Stimulated activated CD4-positive, alpha-beta T cell treated with anti-CD3 and anti-CD28 coated beads, TNF-alpha, amount 100 ng/mL, for 24 hours (primary cell): Measurements from ENCODE around the gene KRTAP12-1.
"Not testable (repeated sequence)": the region's sequence is repeated elsewhere in the genome, so short reads cannot be mapped to it uniquely, and the experiment has no call there.

ENCODE experiments used
- DNase-seq, 3 experiments: peaks; one replicate each; pipeline ENCODE4 v3.0.0-alpha.2; 2020; ENCODE audit warnings: low read depth in 3 of 3

KRTAP12-1 gene

GRCh38 chr21:44697811-44698734 is 16.1 kb upstream of the KRTAP12-1 start:
- DNase-seq, result no peak

- DNase-seq, result not testable (repeated sequence)
Observed at GRCh38 chr21:44697172-44697810, 15.3 kb upstream of the KRTAP12-1 start, which contains the start of gene KRTAP10-12. TSS of gene KRTAP10-12 (plus strand) at chr21:44697172. CDS start at chr21:44697202, 30 bp downstream.

- no peak for DNase-seq
Observed at GRCh38 chr21:44696572-44696971, 14.6 kb upstream of the KRTAP12-1 start.

- no peak for DNase-seq
Observed at GRCh38 chr21:44695641-44696040, 13.7 kb upstream of the KRTAP12-1 start.

- DNase-seq, result no peak
Observed at GRCh38 chr21:44695184-44695583, 13.2 kb upstream of the KRTAP12-1 start.

GRCh38 chr21:44694776-44695175 is 12.8 kb upstream of the KRTAP12-1 start:
- DNase-seq, result no peak

GRCh38 chr21:44692798-44693512 is 11.0 kb upstream of the KRTAP12-1 start:
- DNase-seq, result no peak

- DNase-seq, result no peak
Observed at GRCh38 chr21:44691686-44692085, 9.7 kb upstream of the KRTAP12-1 start.

GRCh38 chr21:44689740-44690139 is 7.8 kb upstream of the KRTAP12-1 start:
- not testable (repeated sequence) for DNase-seq

- no peak for DNase-seq
Observed at GRCh38 chr21:44687671-44688070, 5.7 kb upstream of the KRTAP12-1 start.

GRCh38 chr21:44686843-44687561 is 5.0 kb upstream of the KRTAP12-1 start:
- DNase-seq, result no peak

- no peak for DNase-seq
Observed at GRCh38 chr21:44686000-44686781, 4.2 kb upstream of the KRTAP12-1 start.

GRCh38 chr21:44685050-44685449 is 3.1 kb upstream of the KRTAP12-1 start:
- DNase-seq, result not testable (repeated sequence)

- no peak for DNase-seq
Observed at GRCh38 chr21:44684483-44684882, 2.5 kb upstream of the KRTAP12-1 start.

- DNase-seq, result no peak
Observed at GRCh38 chr21:44684077-44684476, 2.1 kb upstream of the KRTAP12-1 start.

GRCh38 chr21:44682580-44683151 is 703 bp upstream of the KRTAP12-1 start:
- DNase-seq, result no peak

GRCh38 chr21:44681152-44681551 is 811 bp downstream of the KRTAP12-1 start:
- no peak for DNase-seq

- no peak for DNase-seq
Observed at GRCh38 chr21:44677881-44678280, 4.1 kb downstream of the KRTAP12-1 start.

- no peak for DNase-seq
Observed at GRCh38 chr21:44671911-44672310, 10.1 kb downstream of the KRTAP12-1 start.

- no peak for DNase-seq
Observed at GRCh38 chr21:44670642-44671432, 11.1 kb downstream of the KRTAP12-1 start.
